HUES48 (cell line): ENCODE results near the gene CCM2.
A peak's percentile ranks its signal among the peaks of the same experiment; 100 is the strongest.

Experiments
- H3K27ac ChIP-seq: one replicate; pipeline ENCODE4 v1.7.0; 2013; ENCODE audit warnings: low read depth, low read length, inconsistent platforms
- H3K27me3 ChIP-seq: 2 replicates; pipeline ENCODE4 v1.6.1; 2013; ENCODE audit warnings: mild to moderate bottlenecking, low read length; ENCODE audit not compliant: control insufficient read depth, insufficient read depth
- H3K36me3 ChIP-seq: 2 replicates; pipeline ENCODE4 v1.6.1; 2013; ENCODE audit warnings: low read length; ENCODE audit not compliant: control insufficient read depth, insufficient read depth
- H3K4me1 ChIP-seq: 2 replicates; pipeline ENCODE4 v1.6.1; 2013; ENCODE audit warnings: mild to moderate bottlenecking, low read length; ENCODE audit not compliant: control insufficient read depth, insufficient read depth
- H3K4me3 ChIP-seq: 2 replicates; pipeline ENCODE4 v1.5.1; 2013; ENCODE audit warnings: mild to moderate bottlenecking, low read depth, low read length
- H3K9ac ChIP-seq: 2 replicates; pipeline ENCODE4 v1.6.1; 2013; ENCODE audit warnings: mild to moderate bottlenecking, low read depth, low read length, moderate library complexity
- H3K9me3 ChIP-seq: 2 replicates; pipeline ENCODE4 v1.6.1; 2013; ENCODE audit warnings: low read length; ENCODE audit not compliant: control insufficient read depth, insufficient read depth

CCM2 gene

GRCh38 chr7:44963364-44964290, 36.4 kb upstream of the CCM2 start:
- Histone ChIP-seq H3K9me3 (no peaks in the 10 kb centered on the region), H3K9ac (no peak overlapping the region), H3K36me3 (no peaks in the 10 kb centered on the region), H3K4me1 (no peaks in the 10 kb centered on the region), H3K27ac (no peak overlapping the region), H3K27me3 (peaks cover 38% of the 10 kb centered on the region), H3K4me3 (peak overlapping the region; percentile 54; the same call in 1 of the 2 replicates)

DNA sequence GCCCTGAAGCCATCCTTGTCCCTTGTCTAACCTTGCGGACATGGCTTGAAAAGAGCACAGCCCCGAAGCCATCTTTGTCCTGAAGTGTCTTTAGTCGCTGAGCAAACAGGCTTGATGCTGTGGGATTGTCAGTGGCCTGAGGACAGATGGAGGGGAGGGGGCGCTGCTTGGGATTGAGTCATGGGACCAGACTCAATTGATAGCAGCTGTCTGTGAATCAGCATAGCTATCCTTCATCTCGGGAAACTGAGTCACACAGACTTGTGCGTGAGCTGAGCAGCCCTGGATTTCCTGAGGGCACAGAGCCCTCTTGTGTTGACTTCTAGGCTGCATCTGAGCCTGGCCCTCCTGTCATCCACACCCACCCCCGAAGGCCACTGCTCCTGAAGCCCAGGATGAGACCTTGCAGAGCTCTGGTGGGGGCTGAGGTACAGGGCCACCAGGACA, 35.6 kb upstream of the CCM2 start:
- Histone ChIP-seq H3K9me3 (no peaks in the 10 kb centered on the region), H3K4me1 (no peaks in the 10 kb centered on the region), H3K27me3 (peaks cover 33% of the 10 kb centered on the region), H3K36me3 (no peaks in the 10 kb centered on the region), H3K4me3 (no peak overlapping the region), H3K27ac (no peak overlapping the region), H3K9ac (no peak overlapping the region)

- H3K27me3 ChIP-seq: peaks cover 28% of the 10 kb centered on the region
- no peak overlapping the region for H3K9ac ChIP-seq
- no peak overlapping the region for H3K4me3 ChIP-seq
- H3K9me3 ChIP-seq: no peaks in the 10 kb centered on the region
- no peak overlapping the region for H3K27ac ChIP-seq
- H3K4me1 ChIP-seq: no peaks in the 10 kb centered on the region
- H3K36me3 ChIP-seq: no peaks in the 10 kb centered on the region
These were observed 35.1 kb upstream of the CCM2 start for GRCh38 chr7:44964831-44965440.

GRCh38 chr7:44965441-44965903, 34.5 kb upstream of the CCM2 start:
- no peak overlapping the region for H3K9ac ChIP-seq
- no peak overlapping the region for H3K27ac ChIP-seq
- peaks cover 26% of the 10 kb centered on the region for H3K27me3 ChIP-seq
- no peaks in the 10 kb centered on the region for H3K36me3 ChIP-seq
- no peaks in the 10 kb centered on the region for H3K4me1 ChIP-seq
- H3K4me3 ChIP-seq: no peak overlapping the region
- no peaks in the 10 kb centered on the region for H3K9me3 ChIP-seq

DNA sequence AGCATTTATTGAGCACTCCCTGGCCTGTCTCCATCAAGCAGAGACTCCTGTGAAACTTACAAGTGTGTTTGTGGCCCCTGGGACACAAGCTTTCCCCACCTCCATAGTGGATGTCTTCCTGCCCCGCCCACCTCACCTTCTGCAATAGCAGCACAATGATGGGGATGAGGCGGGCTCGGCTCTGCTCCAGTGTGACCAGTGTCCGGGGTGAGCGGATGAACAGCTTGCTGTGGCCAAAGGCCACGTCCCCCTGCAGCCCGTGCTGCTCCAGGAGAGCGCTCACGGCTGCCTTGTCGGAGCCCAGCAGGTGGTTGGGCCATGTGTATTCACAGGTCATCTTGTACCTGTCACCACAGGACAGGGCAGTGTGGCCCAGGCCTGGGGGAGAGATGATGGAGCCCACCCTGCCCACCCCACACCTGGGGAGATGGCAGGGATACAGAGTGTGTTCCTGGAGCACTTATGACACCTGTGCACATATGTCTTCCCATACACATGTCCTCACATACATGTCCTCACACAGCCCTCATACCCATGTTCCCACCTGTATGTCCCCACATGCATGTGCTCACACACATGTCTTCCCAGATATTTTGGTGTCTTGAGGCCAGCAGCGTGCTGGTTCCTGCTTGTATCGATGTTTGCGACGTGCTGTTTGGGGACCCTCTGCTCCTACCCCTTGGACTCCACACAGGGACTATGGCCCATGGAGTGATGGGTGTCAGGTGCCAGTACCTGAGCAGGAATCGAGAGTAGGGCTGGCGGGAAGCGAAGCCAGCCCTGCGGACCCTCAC, 33.9 kb upstream of the CCM2 start:
- Histone ChIP-seq H3K9me3 (no peaks in the 10 kb centered on the region), H3K9ac (no peak overlapping the region), H3K27me3 (peaks cover 26% of the 10 kb centered on the region), H3K4me3 (no peak overlapping the region), H3K4me1 (no peaks in the 10 kb centered on the region), H3K36me3 (no peaks in the 10 kb centered on the region), H3K27ac (no peak overlapping the region)

DNA sequence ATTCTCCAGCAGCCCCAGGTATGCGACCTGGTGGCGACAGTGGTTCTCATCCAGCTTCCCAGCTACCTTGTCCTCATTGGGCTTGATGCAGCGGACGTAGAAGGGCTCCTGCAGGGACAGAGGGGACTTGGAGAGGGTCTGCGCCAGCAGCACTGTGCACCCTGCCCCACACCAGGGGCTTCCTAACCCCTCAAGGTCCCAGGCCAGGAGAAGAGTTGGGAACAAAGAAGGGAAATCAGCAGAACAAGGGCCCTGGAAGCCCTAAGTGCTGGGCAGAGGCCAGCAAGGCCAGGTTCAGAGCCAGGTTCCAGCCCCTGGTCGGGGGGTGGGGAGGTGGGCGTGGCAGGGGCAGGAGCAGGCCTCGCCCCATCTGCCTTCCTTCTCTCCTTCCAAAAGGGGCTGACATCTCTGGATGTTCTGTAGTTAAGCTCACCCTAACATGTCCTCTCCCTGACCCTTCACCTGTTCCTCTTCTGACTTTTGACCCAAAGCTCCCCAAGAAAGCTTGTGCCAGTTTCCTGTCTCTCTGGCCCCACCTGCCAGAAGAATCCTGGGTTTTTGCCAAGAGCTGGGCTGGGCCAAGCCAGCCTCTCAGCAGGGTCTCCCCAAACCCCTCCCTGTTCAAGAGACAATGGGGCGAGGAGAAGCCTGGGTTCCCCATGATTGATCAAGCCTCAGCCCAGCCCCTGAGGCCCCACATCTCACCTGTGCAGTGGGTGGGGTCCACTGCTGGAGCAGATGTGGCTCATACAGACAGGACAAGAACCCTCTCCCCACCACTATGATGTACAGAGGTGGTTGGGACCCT, 33.1 kb upstream of the CCM2 start:
- H3K9me3 ChIP-seq: no peaks in the 10 kb centered on the region
- peaks cover 24% of the 10 kb centered on the region for H3K27me3 ChIP-seq
- H3K4me3 ChIP-seq: no peak overlapping the region
- no peak overlapping the region for H3K9ac ChIP-seq
- no peak overlapping the region for H3K27ac ChIP-seq
- H3K4me1 ChIP-seq: no peaks in the 10 kb centered on the region
- H3K36me3 ChIP-seq: no peaks in the 10 kb centered on the region

- Histone ChIP-seq H3K9ac (no peak overlapping the region), H3K4me3 (no peak overlapping the region), H3K27me3 (peaks cover 15% of the 10 kb centered on the region)
These were observed 32.2 kb upstream of the CCM2 start for GRCh38 chr7:44967571-44968446.

GRCh38 chr7:44969049-44969700, 30.8 kb upstream of the CCM2 start:
- Histone ChIP-seq H3K9ac (no peak overlapping the region), H3K27me3 (peaks cover 1% of the 10 kb centered on the region; the same call in 1 of the 2 replicates), H3K4me1 (no peaks in the 10 kb centered on the region), H3K9me3 (no peaks in the 10 kb centered on the region), H3K4me3 (no peak overlapping the region), H3K27ac (no peak overlapping the region), H3K36me3 (no peaks in the 10 kb centered on the region)

More at GRCh38 chr7:44967571-44968446, 32.2 kb upstream of the CCM2 start:
- no peaks in the 10 kb centered on the region for H3K4me1 ChIP-seq
- no peaks in the 10 kb centered on the region for H3K36me3 ChIP-seq
- no peak overlapping the region for H3K27ac ChIP-seq
- H3K9me3 ChIP-seq: no peaks in the 10 kb centered on the region

- Histone ChIP-seq H3K9ac (no peak overlapping the region), H3K36me3 (no peaks in the 10 kb centered on the region), H3K4me3 (no peak overlapping the region), H3K4me1 (no peaks in the 10 kb centered on the region), H3K9me3 (no peaks in the 10 kb centered on the region), H3K27ac (no peak overlapping the region), H3K27me3 (no peaks in the 10 kb centered on the region)
These were observed 30.1 kb upstream of the CCM2 start for GRCh38 chr7:44969701-44970522.
